GM21423 (cell line): Measurements from ENCODE around the gene SYK.
A peak's percentile ranks its signal among the peaks of the same experiment; 100 is the strongest.

ENCODE experiments used
- ATAC-seq: cut with Tn5 transposase; IDR thresholded peaks from one replicate; pipeline ENCODE4 v1.9.1; 2021; ENCODE audit warnings: mild to moderate bottlenecking, moderate library complexity; ENCODE audit not compliant: unreplicated experiment

The SYK gene

GRCh38 chr9:90846770-90847419 lies 45.3 kb downstream of the SYK start:
- no peak for ATAC-seq

GRCh38 chr9:90847971-90848370 lies 46.4 kb downstream of the SYK start:
- ATAC-seq, result no peak

- no peak for ATAC-seq
These were observed 47.2 kb downstream of the SYK start for GRCh38 chr9:90848866-90849265.

DNA sequence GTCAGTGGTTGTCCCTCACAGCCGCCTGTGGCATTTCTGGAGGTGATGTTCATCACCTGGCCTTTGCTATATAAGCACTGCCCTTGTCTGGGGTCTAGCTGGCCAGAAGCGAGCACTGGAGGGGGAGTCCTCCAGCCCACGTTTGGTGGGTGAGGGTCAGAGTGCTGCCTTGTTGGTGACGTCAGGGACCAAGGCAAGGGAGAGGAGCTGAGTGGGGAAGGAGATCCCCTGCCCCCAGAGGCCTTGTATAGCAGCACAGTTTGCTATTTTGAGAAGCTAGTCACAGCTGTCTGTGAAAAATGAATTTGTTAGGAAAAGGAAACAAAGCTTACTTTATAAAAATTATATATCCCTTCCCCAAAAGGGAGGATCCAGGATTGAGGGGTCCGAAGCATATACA lies 49.8 kb downstream of the SYK start:
- no peak for ATAC-seq

DNA sequence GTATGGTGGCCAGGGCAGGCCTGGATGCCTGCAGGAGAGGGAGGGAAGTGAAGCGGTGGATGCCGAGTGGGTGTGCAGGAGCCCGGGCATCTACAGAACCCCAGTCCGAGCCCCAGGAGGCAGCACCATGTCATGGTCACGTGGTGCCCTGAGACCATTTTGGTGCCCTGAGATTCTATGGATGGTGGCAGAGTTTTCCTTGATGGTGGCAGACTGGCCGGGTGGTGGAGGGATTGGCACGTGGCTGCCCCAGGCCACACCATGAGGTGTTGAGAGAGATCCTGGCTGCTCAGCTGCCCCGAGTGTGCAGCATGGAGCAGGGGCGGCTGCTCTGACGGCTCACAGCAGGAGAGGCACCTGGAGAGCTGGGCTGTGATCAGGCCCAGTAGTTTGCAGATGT lies 52.3 kb downstream of the SYK start:
- ATAC-seq, result no peak

- no peak for ATAC-seq
These were observed 53.1 kb downstream of the SYK start for GRCh38 chr9:90854637-90855175.

GRCh38 chr9:90855208-90855902 lies 53.7 kb downstream of the SYK start:
- no peak for ATAC-seq

- no peak for ATAC-seq
These were observed 55.5 kb downstream of the SYK start for GRCh38 chr9:90857091-90857490.

DNA sequence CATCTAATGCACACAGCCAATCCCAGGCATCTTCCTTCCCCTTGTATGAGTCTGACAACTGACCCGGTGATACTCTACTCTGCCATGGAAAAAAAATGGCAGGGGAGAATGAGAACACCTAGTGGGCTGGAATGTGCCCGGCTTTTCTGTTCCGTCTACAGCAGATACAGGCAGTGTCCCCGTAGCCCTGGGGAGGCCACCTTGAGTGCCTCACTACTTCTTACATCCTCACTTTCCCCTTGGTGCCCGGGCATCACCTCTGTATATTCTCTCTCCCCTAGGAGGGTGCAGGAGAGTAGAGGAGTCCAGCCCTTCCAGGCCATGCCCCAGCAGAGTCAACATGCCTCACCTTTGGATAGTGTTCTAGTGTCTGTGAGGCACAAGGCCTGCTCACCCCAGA lies 56.2 kb downstream of the SYK start:
- no peak for ATAC-seq

DNA sequence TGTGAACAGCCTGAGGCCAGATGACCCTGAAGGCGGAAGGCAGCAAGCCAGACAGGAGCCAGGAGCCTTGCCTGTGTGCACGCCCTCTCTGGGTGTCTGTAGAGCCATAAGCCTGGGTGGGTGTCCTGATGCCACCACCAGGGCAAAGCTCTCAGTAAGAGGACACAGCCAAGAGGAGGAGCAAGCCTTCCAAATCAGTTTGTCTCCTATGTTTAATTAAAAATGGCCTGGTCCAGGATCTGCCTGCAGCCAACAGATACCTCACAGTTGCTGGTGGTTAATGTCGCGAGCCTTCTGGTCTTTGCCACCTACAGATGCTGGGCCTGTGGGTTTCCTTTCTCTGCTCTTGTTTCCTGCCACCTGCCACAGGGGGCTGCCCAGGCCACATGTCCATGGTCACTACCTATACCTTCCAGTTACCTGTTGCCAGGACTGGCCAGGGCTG lies 56.9 kb downstream of the SYK start:
- ATAC-seq, result no peak

GRCh38 chr9:90860382-90860781 lies 58.8 kb downstream of the SYK start:
- no peak for ATAC-seq

- no peak for ATAC-seq
These were observed 59.2 kb downstream of the SYK start for GRCh38 chr9:90860826-90861225.

GRCh38 chr9:90861380-90861779 lies 59.8 kb downstream of the SYK start:
- no peak for ATAC-seq

DNA sequence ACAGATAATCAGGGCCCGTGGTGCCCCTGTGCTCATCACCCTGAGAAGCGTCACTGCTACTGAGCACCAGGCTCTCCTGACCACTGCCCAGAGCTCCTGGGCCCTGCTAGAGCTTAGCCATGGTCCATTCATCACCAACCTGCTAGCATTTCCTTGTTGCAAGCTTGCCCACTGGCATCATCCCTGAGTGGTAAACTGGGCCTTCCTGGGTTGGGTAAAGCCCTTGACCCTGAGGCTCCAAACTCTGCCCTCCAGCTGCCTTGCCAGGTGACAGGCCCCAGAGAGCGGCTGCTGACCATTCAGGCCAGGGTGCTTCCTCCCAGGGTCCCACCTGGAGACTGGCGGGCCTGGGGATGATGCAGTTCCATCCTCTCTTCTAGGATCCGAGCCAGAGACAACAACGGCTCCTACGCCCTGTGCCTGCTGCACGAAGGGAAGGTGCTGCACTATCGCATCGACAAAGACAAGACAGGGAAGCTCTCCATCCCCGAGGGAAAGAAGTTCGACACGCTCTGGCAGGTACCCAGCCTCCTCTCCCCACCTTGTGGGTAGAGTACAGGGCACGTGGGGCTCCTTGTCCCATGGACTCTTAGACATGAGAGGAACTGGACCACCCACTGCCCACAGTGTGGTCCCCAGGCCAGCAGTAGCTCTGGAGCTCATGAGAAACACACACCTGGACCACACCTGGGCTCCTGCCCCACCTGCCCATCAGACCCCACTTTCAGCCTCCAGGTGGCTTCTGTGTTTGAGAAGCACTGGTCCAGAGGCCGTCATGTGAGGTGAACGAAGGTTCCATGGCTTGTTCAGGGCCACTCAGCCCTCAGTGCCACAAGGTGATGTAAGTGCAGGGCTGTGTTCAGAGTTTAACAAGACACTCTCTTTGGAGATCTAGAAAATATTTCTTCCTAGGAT lies 60.5 kb downstream of the SYK start:
- no peak for ATAC-seq

GRCh38 chr9:90864779-90865178 lies 63.2 kb downstream of the SYK start:
- ATAC-seq, result no peak

GRCh38 chr9:90867101-90867500 lies 65.5 kb downstream of the SYK start:
- ATAC-seq, result no peak

GRCh38 chr9:90868555-90868954 lies 66.9 kb downstream of the SYK start:
- no peak for ATAC-seq

- ATAC-seq, result no peak
These were observed 67.7 kb downstream of the SYK start for GRCh38 chr9:90869361-90869760.

GRCh38 chr9:90870621-90871326 lies 69.2 kb downstream of the SYK start:
- ATAC-seq, result peak; percentile 51

GRCh38 chr9:90871327-90871935 lies 69.8 kb downstream of the SYK start:
- no peak for ATAC-seq
